Thymus (tissue), 11 donors: ENCODE measurements around the gene MTMR2. TPM values are rescaled to one million over a fixed set of nuclear protein-coding genes. Genes with fewer than 3 reads are reported as not detected.

Source experiments
- DNase-seq, 9 donors: peaks; one replicate each; pipeline ENCODE4 v3.0.0-alpha.2; 2013; ENCODE audit warnings: low spot score in 9 of 9, low read depth in 6 of 9, missing footprints in 1 of 9
- H3K27ac ChIP-seq, 2 donors: one replicate each; pipeline ENCODE4 v1.5.1; 2013; ENCODE audit warnings: control low read depth in 1 of 2, low read depth in 1 of 2, low read length in 1 of 2, mild to moderate bottlenecking in 1 of 2, moderate library complexity in 1 of 2
- H3K27me3 ChIP-seq, 2 donors: one replicate each; pipeline ENCODE4 v1.5.1; 2013; ENCODE audit warnings: low read length in 1 of 2; ENCODE audit not compliant: control insufficient read depth in 2 of 2, insufficient read depth in 1 of 2
- H3K36me3 ChIP-seq, 2 donors: one replicate each; pipeline ENCODE4 v1.5.1; 2013; ENCODE audit warnings: low read length in 1 of 2, mild to moderate bottlenecking in 1 of 2, moderate library complexity in 1 of 2; ENCODE audit not compliant: control insufficient read depth in 2 of 2, insufficient read depth in 2 of 2
- H3K4me1 ChIP-seq, 2 donors: one replicate each; pipeline ENCODE4 v1.5.1; 2013; ENCODE audit warnings: low read length in 2 of 2; ENCODE audit not compliant: control insufficient read depth in 2 of 2, insufficient read depth in 2 of 2
- H3K4me3 ChIP-seq, 2 donors: one replicate each; pipeline ENCODE4 v1.5.1; 2013; ENCODE audit warnings: low read length in 2 of 2, control low read depth in 1 of 2, mild to moderate bottlenecking in 1 of 2
- H3K9me3 ChIP-seq, 2 donors: one replicate each; pipeline ENCODE4 v1.5.1; 2013; ENCODE audit warnings: low read length in 1 of 2, mild to moderate bottlenecking in 1 of 2; ENCODE audit not compliant: control insufficient read depth in 2 of 2, insufficient read depth in 1 of 2
- WGBS: extraction: QIAGEN DNeasy Blood & Tissue Kit; methylation state at CpG from one replicate; pipeline ENCODE4 v1.1.7; 2013; 5-methylcytosine and 5-hydroxymethylcytosine counted together
- polyA plus RNA-seq: library from polyadenylated mRNA; stranded (reverse); fragments of 200-250 nt; gene quantifications from one replicate; pipeline ENCODE4 v1.2.3, GENCODE V29; 2013
- total RNA-seq: library from RNA; stranded (reverse); fragments of 120-200 nt; gene quantifications from one replicate; pipeline ENCODE4 v1.2.4, GENCODE V29; 2013
- donor health status: healthy.

MTMR2 gene
- total and polyA plus RNA-seq, 2 donors: 11.4 to 13.8 TPM

DNA sequence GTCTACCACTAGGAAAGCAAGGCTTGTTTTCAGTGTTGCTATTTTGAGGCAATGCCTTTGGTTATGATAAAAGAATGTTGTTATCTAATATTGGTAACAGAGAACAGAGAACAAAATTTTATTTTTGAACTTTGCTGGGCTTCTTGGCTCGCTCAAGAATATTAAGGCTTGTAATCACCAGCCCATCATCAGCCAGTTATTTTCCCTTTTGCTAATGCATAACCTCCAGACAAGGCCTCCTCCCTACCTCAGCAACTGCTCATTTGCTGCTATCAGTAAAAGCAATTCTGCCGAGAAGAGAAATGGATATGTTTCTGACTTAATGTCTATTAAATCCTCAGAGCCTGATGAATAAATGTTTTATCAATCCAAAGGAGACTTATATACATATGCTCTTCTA, 8.9 kb downstream of the MTMR2 start:
- 97% methylated on average over 2 of the region's 2 CpGs for WGBS
- DNase-seq: no peak
- Histone ChIP-seq H3K27me3 (no peaks in the 10 kb centered on the region), H3K36me3 (no peaks in the 10 kb centered on the region), H3K4me3 (no peak overlapping the region), H3K4me1 (no peaks in the 10 kb centered on the region), H3K27ac (no peak overlapping the region), H3K9me3 (no peaks in the 10 kb centered on the region)

DNA sequence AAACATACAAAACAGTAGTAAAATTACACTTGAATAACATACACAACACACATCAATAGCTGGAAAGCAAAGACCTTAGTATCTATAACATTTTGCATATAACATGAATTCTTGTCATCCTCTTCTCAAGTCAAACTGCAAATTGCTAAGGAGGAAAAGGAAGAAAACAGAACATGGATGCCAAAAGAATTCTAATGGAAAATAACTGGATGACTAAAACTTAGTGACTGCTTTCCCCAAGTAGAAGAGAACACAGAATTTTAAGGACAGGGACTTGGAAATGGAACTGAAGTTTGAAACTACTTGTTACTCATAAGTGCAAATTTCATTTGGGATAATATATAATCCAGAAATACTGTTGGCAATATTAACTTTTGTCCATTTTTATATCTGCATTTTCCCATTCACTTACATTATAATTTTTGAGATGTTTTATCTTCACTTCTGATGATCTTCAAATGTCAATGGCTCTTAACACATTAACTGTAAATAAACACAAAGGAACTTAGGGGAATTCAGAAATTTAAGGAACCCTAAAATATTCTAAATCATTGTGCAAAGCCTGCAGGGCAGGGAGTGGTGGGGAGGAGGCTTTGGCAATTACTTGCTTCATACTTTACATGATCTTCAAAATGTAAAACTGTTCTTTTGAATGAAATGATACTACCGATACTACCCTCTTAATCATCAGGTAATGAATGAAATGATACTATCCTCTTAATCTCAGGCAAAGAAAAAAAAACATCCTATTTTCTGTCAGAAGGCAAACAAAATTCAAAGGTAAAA, 9.9 kb downstream of the MTMR2 start:
- H3K4me1 ChIP-seq: no peaks in the 10 kb centered on the region
- DNase-seq: no peak
- no peaks in the 10 kb centered on the region for H3K36me3 ChIP-seq
- no peak overlapping the region for H3K27ac ChIP-seq
- 94% methylated on average over 1 of the region's 1 CpG for WGBS
- no peak overlapping the region for H3K4me3 ChIP-seq
- H3K27me3 ChIP-seq: no peaks in the 10 kb centered on the region
- no peaks in the 10 kb centered on the region for H3K9me3 ChIP-seq

DNA sequence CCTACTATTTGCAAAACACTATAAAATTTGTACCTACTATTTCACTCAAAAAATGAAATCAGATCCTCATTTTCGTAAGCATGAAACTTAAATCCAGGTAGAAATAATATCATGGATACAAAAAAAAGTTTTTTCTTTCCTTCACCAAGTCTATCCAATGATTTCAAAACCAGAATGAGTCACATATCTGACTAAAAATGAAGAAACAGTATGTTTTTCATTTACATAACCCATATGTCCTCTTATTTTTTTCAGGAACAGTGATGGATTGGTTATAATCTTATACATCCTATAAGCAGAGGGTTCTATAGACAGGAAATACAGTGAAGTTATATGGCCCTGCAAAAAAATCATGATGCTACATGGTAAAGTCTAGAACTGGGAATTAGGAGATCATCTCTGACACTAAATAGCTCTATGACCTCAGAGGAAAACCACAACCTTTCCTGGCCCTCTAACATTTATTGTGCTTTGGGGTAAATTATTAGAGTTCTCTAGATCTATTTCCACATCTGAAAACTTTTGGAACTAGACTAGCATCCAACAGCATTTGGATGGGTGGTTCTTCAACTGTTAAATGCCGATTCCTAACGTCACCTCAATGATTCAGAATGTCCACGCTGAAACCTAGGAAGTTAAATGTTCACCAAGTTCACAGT, 10.9 kb downstream of the MTMR2 start:
- no peak overlapping the region for H3K27ac ChIP-seq
- H3K4me1 ChIP-seq: no peaks in the 10 kb centered on the region
- H3K27me3 ChIP-seq: no peaks in the 10 kb centered on the region
- H3K4me3 ChIP-seq: no peak overlapping the region
- 95% methylated on average over 4 of the region's 4 CpGs for WGBS
- H3K36me3 ChIP-seq: no peaks in the 10 kb centered on the region
- no peaks in the 10 kb centered on the region for H3K9me3 ChIP-seq
- no peak for DNase-seq

DNA sequence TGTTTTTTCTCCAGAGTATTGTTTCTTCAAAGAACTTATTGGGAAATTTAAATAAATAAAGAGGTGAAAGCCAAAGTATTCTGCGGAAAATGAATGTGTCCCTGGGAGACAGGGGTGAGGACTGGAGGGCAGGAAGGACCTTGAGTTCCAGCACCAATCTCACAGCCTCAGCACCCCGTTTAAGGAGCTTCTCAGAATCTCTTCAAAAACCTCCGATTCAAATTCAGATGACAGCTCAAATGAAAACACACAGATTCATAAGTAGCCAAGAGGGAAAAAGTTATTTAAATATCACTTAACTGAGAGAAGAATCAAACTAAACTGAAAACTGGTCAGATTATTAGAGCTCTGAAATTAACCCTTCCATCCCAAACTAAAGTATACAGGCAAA, 12.5 kb downstream of the MTMR2 start:
- DNase-seq: no peak
- Histone ChIP-seq H3K27me3 (no peaks in the 10 kb centered on the region), H3K27ac (no peak overlapping the region), H3K36me3 (no peaks in the 10 kb centered on the region), H3K9me3 (no peaks in the 10 kb centered on the region), H3K4me1 (no peaks in the 10 kb centered on the region), H3K4me3 (no peak overlapping the region)
- WGBS: 93% methylated on average over 3 of the region's 3 CpGs

DNA sequence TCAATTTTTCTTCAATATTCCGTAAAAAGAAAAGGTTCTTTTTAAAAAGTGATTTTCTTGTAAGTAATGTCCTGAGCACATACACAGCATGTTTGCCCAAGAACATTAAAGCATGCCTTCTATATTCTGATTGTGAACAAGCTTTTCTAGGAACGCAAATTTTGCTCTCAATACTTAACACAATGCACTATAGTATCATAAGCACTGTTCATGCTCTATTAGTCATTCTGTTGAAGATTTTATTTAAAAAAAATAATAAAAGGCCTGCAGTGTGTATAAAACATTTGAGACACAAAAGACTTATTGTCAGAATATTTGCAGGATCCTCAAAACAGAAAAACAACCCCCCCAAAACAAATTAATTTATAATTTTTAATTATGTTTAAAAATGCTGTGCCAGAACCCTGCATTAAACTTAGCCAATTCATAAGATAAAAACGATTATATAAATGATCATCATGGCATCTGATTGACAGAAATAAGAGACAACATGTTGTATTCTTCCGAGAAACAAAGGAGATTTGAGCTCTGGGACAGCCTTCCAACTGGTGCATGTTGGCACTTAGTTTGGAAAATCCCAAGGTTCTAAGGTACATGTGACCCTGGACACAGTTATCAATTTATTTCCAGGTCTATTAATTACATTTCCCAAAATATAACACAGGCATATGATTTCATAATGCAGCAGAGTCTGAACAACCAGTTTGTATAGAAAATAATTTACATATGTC, 13.1 kb downstream of the MTMR2 start:
- no peaks in the 10 kb centered on the region for H3K9me3 ChIP-seq
- no peaks in the 10 kb centered on the region for H3K27me3 ChIP-seq
- no peak overlapping the region for H3K4me3 ChIP-seq
- WGBS: 97% methylated on average over 4 of the region's 4 CpGs
- H3K36me3 ChIP-seq: no peaks in the 10 kb centered on the region
- no peak for DNase-seq
- H3K27ac ChIP-seq: no peak overlapping the region
- H3K4me1 ChIP-seq: no peaks in the 10 kb centered on the region

DNA sequence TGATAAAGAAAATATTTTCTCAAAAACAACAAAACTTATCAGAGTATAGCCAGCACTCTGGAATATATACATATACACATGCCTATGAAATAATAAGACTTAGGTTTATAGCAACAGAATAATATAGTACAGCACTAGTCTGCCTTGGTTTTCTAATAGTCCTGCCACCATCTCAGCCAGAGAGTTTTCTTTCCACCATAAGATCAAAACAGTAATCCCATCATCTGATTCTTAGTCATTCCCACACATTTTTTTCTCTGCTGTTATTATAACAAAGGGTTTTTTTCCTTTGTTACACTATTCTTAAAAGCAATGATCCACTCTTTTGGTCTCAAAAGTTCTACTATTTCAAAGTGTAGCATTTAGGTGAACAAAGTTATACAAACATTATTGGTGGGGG, 15.1 kb downstream of the MTMR2 start:
- H3K4me1 ChIP-seq: no peaks in the 10 kb centered on the region
- no peaks in the 10 kb centered on the region for H3K9me3 ChIP-seq
- H3K4me3 ChIP-seq: no peak overlapping the region
- H3K36me3 ChIP-seq: no peaks in the 10 kb centered on the region
- no peaks in the 10 kb centered on the region for H3K27me3 ChIP-seq
- DNase-seq: no peak
- H3K27ac ChIP-seq: no peak overlapping the region

DNA sequence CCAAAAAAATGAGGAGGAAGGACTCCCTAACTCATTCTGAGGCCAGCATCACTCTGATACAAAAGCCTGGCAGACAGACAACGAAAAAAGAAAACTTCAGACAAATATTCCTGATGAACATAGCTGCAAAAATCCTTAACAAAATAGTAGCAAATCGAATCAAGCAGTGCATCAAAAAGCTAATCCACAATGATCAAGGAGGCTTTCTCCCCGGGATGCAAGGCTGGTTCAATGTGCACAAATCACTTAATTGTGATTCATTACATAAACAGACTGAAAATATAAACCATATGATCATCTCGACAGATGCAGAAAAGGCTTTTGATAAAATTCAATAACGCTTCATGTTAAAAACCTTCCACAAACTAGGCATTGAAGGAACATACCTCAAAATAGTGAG, 16.4 kb downstream of the MTMR2 start:
- no peak overlapping the region for H3K4me3 ChIP-seq
- WGBS: 99% methylated on average over 5 of the region's 5 CpGs
- H3K36me3 ChIP-seq: no peaks in the 10 kb centered on the region
- no peaks in the 10 kb centered on the region for H3K27me3 ChIP-seq
- no peak for DNase-seq
- H3K9me3 ChIP-seq: no peaks in the 10 kb centered on the region
- H3K4me1 ChIP-seq: no peaks in the 10 kb centered on the region
- no peak overlapping the region for H3K27ac ChIP-seq

DNA sequence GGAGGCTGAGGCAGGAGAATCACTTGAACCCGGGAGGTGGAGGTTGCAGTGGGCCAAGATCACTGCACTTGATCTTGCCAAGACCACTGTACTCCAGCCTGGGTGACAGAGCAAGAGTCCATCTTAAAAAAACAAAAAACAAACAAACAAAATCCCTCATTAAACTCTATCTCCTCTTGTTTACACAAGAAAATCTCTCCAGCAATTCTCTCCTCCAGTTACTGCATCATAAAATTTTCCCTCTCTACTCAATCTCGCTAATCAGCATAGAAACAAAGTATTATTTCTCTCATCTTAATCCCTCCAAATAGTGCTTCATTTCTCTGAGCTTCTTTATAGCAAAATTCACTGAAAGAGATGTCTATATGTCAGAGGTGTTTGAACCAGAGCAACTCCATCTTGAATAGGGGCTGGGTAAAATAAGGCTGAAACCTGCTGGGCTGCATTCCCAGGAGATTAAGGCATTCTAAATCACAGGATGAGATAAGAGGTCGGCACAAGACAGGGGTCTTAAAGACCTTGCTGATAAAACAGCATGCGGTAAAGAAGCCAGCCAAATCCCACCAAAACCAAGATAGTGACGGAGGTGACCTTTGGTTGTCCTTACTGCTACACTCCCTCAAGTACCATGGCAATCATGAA, 19.8 kb downstream of the MTMR2 start:
- H3K27ac ChIP-seq: no peak overlapping the region
- H3K36me3 ChIP-seq: no peaks in the 10 kb centered on the region
- no peaks in the 10 kb centered on the region for H3K27me3 ChIP-seq
- H3K4me1 ChIP-seq: no peaks in the 10 kb centered on the region
- no peaks in the 10 kb centered on the region for H3K9me3 ChIP-seq
- H3K4me3 ChIP-seq: no peak overlapping the region
- 97% methylated on average over 5 of the region's 5 CpGs for WGBS
- no peak for DNase-seq

DNA sequence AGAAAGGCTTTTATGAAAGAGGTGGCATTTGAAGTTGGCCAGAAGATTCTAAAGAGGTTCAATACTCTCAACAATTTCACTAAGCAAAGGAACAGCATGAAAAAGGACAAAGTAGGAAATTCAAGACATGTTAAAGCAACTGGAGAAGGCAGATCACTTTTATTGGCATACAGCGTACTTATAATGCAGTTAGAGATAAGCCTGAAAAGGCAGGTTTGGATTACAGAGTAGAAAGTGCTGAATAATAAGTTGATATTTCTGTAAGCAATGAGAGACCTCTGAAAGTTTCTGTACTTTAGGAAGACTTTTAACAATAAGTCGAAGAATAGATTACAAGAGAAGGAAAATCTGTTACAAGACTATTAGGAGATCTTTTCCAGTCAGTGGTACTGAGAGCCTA, 25.1 kb downstream of the MTMR2 start:
- H3K27me3 ChIP-seq: no peaks in the 10 kb centered on the region
- WGBS: 70% methylated on average over 2 of the region's 2 CpGs
- H3K4me3 ChIP-seq: no peak overlapping the region
- H3K4me1 ChIP-seq: no peaks in the 10 kb centered on the region
- no peaks in the 10 kb centered on the region for H3K9me3 ChIP-seq
- no peak overlapping the region for H3K27ac ChIP-seq
- H3K36me3 ChIP-seq: no peaks in the 10 kb centered on the region
- DNase-seq: no peak
